CD4-positive, alpha-beta T cell (primary cell): ENCODE measurements around the gene GNA12. TPM values are rescaled to one million over a fixed set of nuclear protein-coding genes. Genes with fewer than 3 reads are reported as not detected.

Source experiments
- ATAC-seq: fragments of 200-7000 bp; cut with Tn5 transposase; one replicate; pipeline ENCODE4 v1.10.0; 2022; ENCODE audit warnings: mild to moderate bottlenecking; ENCODE audit not compliant: poor library complexity
- CTCF ChIA-PET: fragments of 350-600 bp; sonication (Branson Sonifier 250); formaldehyde crosslinking; loops from one replicate; lab custom pipeline; 2021; ENCODE audit warnings: antibody characterized with exemption, inconsistent platforms; lab: Charles Lee
- POLR2A ChIA-PET: fragments of 350-600 bp; sonication (Branson Sonifier 250); formaldehyde crosslinking; loops from one replicate; lab custom pipeline; 2021; ENCODE audit warnings: antibody characterized with exemption, inconsistent platforms; lab: Charles Lee
- DNase-seq, 14 experiments: peaks; one replicate each; pipeline ENCODE4 v3.0.0-alpha.2; 2013 to 2020; ENCODE audit warnings: mixed read lengths in 2 of 14
- H3K27ac ChIP-seq, 2 donors: one replicate each; pipeline versions ENCODE4 v1.5.1 to v1.7.0; 2013; ENCODE audit warnings: low read length in 2 of 2, low read depth in 1 of 2, mild to moderate bottlenecking in 1 of 2
- H3K27me3 ChIP-seq, 2 experiments: 1 replicate in 1 of 2; 2 replicates in 1 of 2; pipeline versions ENCODE4 v1.6.1 to v1.7.0; 2013; ENCODE audit warnings: low read length in 2 of 2, control low read depth in 1 of 2, mild to moderate bottlenecking in 1 of 2, moderate library complexity in 1 of 2; ENCODE audit not compliant: insufficient read depth in 2 of 2, control insufficient read depth in 1 of 2
- H3K36me3 ChIP-seq: one replicate; pipeline ENCODE4 v1.6.1; 2013; ENCODE audit warnings: low read length, control low read depth; ENCODE audit not compliant: insufficient read depth
- H3K4me1 ChIP-seq: one replicate; pipeline ENCODE4 v1.6.1; 2013; ENCODE audit warnings: low read length, control low read depth; ENCODE audit not compliant: insufficient read depth
- H3K4me3 ChIP-seq: one replicate; pipeline ENCODE4 v1.5.1; 2013; ENCODE audit warnings: mild to moderate bottlenecking, low read length, moderate library complexity
- H3K9me3 ChIP-seq, 2 experiments: 1 replicate in 1 of 2; 2 replicates in 1 of 2; pipeline versions ENCODE4 v1.6.1 to v1.7.0; 2013; ENCODE audit warnings: low read length in 2 of 2, mild to moderate bottlenecking in 2 of 2, control low read depth in 1 of 2, moderate library complexity in 1 of 2; ENCODE audit not compliant: control insufficient read depth in 1 of 2, insufficient read depth in 1 of 2
- H3K27ac Mint-ChIP-seq: one replicate; pipeline ENCODE4 v1.8.0; 2020; ENCODE audit warnings: mixed read lengths
- H3K27me3 Mint-ChIP-seq: one replicate; pipeline ENCODE4 v1.8.0; 2021; ENCODE audit warnings: mixed read lengths
- H3K36me3 Mint-ChIP-seq: one replicate; pipeline ENCODE4 v1.8.0; 2021; ENCODE audit warnings: low read depth, mixed read lengths
- H3K4me1 Mint-ChIP-seq: one replicate; pipeline ENCODE4 v1.8.0; 2021; ENCODE audit warnings: low read depth, mixed read lengths
- H3K4me3 Mint-ChIP-seq: one replicate; pipeline ENCODE4 v1.8.0; 2020; ENCODE audit warnings: mild to moderate bottlenecking, mixed read lengths
- H3K9me3 Mint-ChIP-seq: one replicate; pipeline ENCODE4 v1.8.0; 2020; ENCODE audit warnings: mixed read lengths
- intact Hi-C, 2 experiments: fragments of 100-400 bp; cut with DNase I in 1 of 2; cut with micrococcal nuclease in 1 of 2; formaldehyde crosslinking; loops; one replicate each; pipeline versions ENCODE4 v1.15.1 to v1.9.0; 2023 to 2025; cut with DNase I, micrococcal nuclease
- total RNA-seq, 174 experiments: library from RNA in 2 of 174; stranded (reverse) in 2 of 174; gene quantifications; one replicate each; pipeline ENCODE4 v1.2.3 and lab custom pipeline; 2021 to 2026
- TF ChIP-seq, protein P1 (sequence below): fragments of 200-600 bp; IDR thresholded peaks from one replicate; pipeline ENCODE4 v1.8.0; 2022; ENCODE audit warnings: antibody characterized with exemption, mild to moderate bottlenecking

The GNA12 gene
- total RNA-seq, 2 experiments from 2014 or later, result 16.0 to 16.1 TPM

DNA sequence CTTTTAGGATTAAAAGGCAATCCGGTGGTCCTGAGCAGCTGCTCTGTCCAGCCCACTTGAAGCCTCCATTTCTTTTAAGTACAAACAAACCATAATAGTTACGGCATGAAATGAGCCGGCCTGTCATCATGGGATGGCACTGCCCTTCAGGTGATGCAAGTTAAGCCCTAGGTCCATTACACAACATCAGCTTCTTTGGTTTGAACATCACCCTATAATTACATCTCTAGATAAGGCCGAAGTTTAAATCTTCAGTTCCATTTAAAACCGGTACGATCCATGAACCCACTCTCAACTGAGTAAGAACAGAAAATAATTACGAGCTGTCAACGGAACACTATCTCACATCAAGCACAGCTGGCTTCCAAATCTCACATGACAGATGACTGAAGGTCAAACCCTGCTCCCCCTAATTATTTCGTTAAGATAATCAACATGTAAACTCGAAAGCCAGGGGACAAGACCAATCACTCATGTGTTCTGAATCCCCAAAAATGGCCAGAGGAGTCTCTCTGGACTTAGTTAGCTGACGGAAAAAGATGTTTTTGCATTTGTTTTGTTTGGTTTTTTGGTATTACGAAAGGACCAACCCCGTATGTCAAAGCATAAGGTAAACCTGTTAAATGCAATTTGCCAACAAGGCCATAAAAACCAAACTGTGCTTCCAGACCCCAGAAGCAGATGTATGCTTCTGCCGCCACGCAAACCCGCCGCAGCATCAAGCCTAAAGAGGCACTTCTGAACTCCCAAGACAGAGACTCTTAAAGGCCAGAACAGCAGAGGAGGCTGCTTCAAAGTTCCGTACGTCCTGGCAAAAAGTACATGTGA is 10.8 kb downstream of the GNA12 start:
- H3K4me3 Mint-ChIP-seq, result no peak overlapping the region
- peaks cover 14% of the 10 kb centered on the region for H3K36me3 ChIP-seq

DNA sequence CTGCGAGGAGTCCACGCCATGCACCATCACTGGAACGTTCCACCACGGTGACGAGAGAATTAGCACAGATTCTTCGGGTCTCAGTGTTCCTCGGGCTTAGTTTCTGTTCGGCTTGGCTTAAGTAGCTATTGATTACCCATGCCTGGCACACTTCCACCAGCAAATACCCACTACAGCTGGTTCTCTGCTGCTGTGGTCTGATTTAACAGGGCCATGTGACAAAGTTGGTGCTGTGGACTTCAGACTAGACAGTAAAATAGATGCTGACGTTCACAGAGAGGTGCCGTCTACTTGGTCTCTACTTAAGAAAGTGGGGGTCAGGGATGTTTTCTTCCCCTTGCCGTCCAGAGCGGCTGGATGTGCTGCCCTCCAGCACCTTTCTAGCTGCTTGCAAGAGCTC is 11.6 kb downstream of the GNA12 start:
- no peak for ATAC-seq
- Mint-ChIP-seq H3K4me3 (no peak overlapping the region), H3K36me3 (peaks cover 50% of the 10 kb centered on the region), H3K9me3 (no peaks in the 10 kb centered on the region), H3K27me3 (no peaks in the 10 kb centered on the region), H3K27ac (no peak overlapping the region), H3K4me1 (peaks cover 24% of the 10 kb centered on the region)
- Histone ChIP-seq H3K4me1 (no peaks in the 10 kb centered on the region), H3K36me3 (peaks cover 14% of the 10 kb centered on the region), H3K27ac (no peak overlapping the region), H3K9me3 (no peaks in the 10 kb centered on the region), H3K27me3 (no peaks in the 10 kb centered on the region), H3K4me3 (no peak overlapping the region)
- ChIA-PET POLR2A (no interaction called here), CTCF (no interaction called here)
- TF ChIP-seq, protein P1, sequence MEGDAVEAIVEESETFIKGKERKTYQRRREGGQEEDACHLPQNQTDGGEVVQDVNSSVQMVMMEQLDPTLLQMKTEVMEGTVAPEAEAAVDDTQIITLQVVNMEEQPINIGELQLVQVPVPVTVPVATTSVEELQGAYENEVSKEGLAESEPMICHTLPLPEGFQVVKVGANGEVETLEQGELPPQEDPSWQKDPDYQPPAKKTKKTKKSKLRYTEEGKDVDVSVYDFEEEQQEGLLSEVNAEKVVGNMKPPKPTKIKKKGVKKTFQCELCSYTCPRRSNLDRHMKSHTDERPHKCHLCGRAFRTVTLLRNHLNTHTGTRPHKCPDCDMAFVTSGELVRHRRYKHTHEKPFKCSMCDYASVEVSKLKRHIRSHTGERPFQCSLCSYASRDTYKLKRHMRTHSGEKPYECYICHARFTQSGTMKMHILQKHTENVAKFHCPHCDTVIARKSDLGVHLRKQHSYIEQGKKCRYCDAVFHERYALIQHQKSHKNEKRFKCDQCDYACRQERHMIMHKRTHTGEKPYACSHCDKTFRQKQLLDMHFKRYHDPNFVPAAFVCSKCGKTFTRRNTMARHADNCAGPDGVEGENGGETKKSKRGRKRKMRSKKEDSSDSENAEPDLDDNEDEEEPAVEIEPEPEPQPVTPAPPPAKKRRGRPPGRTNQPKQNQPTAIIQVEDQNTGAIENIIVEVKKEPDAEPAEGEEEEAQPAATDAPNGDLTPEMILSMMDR, result no peak
- intact Hi-C loops, result no loop called here
- DNase-seq, result no peak

More for the DNA sequence above, 10.8 kb downstream of the GNA12 start:
- Histone ChIP-seq H3K27ac (no peak overlapping the region), H3K27me3 (no peaks in the 10 kb centered on the region), H3K4me3 (no peak overlapping the region), H3K9me3 (no peaks in the 10 kb centered on the region), H3K4me1 (no peaks in the 10 kb centered on the region)
- Mint-ChIP-seq H3K27me3 (no peaks in the 10 kb centered on the region), H3K9me3 (no peaks in the 10 kb centered on the region), H3K4me1 (peaks cover 30% of the 10 kb centered on the region), H3K36me3 (peaks cover 55% of the 10 kb centered on the region), H3K27ac (no peak overlapping the region)
- intact Hi-C loops, result no loop called here
- no peak for DNase-seq
- TF ChIP-seq, protein P1, result no peak
- ChIA-PET CTCF (no interaction called here), POLR2A (no interaction called here)
- ATAC-seq, result no peak

DNA sequence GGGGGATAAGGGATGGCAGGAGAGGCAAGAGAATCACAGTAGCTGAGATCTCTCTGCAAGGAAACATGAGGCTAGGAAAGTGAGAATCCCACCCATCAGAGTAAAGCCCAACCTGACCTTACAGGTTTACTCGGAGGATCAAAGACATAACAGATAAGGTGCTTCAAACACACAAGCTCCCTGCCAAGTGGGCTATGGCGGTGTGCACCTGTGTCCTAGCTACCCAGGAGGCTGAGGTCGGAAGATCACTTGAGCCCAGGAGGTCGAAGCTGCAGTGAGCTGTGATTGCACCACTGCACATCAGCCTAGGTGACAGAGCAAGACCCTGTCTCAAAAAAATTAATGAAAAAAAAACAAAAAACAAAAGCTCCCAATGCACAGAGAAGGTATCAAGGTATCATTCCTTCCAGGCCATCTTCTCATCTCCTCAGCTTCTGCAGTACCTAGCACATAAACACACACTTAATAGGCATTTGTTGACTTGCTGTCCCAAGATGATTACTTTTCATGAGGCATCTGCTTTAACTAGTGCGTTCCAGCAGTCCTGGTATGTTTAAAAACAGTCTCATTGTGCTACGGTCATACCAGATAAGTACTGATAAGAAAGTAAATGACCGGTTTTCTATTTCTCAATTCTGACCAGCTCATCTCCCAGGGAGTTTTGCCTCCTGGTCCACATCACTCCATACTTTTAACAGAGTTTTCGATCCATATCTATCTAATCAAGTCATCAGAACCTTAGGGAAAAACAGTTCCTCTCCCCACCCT is 13.3 kb downstream of the GNA12 start:
- ChIA-PET CTCF (interaction anchor here (0.7 kb wide), 1 partner anchor 665 kb away, joined by 3 read pairs; no protein-coding TSS in a partner anchor), POLR2A (no interaction called here)
- Mint-ChIP-seq H3K27me3 (no peaks in the 10 kb centered on the region), H3K9me3 (no peaks in the 10 kb centered on the region), H3K27ac (no peak overlapping the region), H3K36me3 (peaks cover 46% of the 10 kb centered on the region), H3K4me1 (peaks cover 22% of the 10 kb centered on the region), H3K4me3 (no peak overlapping the region)
- Histone ChIP-seq H3K4me3 (no peak overlapping the region), H3K36me3 (peaks cover 14% of the 10 kb centered on the region), H3K4me1 (no peaks in the 10 kb centered on the region), H3K27me3 (no peaks in the 10 kb centered on the region), H3K27ac (no peak overlapping the region), H3K9me3 (no peaks in the 10 kb centered on the region)
- no peak for DNase-seq
- TF ChIP-seq, protein P1, result no peak
- intact Hi-C loops, result no loop called here
- no peak for ATAC-seq
